SK-N-SH (cell line): ENCODE measurements around the gene ARID1B.

Experiments
- POLR2AphosphoS5 ChIP-seq: IDR thresholded peaks from 2 replicates; pipeline ENCODE4 v1.6.1; 2012; ENCODE audit warnings: low read depth, low read length
- TEAD4 ChIP-seq: IDR thresholded peaks from 2 replicates; pipeline ENCODE4 v1.4.0; 2012; ENCODE audit warnings: mild to moderate bottlenecking, borderline replicate concordance; ENCODE audit not compliant: insufficient read depth
- YY1 ChIP-seq: IDR thresholded peaks from 2 replicates; pipeline ENCODE4 v1.4.0; 2012; ENCODE audit warnings: low read depth, mild to moderate bottlenecking
- TF ChIP-seq, protein P1 (sequence below): fragments of 200-600 bp; sonication (generic); IDR thresholded peaks from 2 replicates; pipeline ENCODE4 v1.6.1; 2017; ENCODE audit warnings: antibody characterized with exemption, mild to moderate bottlenecking, moderate library complexity

DNA sequence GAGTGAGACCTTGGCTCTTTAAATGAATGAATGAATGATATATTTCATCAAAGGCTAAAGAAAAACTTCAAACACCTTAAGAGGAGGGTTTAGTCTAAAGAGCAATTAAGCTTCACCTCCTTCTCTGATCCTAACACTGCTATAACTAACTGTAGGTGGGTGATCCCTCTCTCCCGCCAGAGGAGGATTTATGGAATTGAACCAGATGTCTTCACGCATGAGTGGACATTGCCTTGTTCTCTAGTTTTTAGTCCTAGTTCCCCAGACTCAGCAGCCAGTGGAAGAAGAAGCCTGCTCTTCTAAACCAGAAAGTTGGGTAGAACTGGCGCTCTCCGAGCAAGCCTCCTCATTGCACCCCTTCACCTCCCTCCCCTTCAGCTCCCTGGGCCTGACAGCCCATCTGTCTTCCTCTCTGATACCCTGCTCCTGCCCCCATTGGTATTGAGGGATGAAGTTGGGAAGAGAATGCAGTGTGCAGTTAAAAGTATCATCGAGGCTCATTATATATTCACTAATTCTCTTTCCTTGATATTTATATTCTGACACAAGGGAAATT, 142.7 kb downstream of the ARID1B start:
- TF ChIP-seq, protein P1, sequence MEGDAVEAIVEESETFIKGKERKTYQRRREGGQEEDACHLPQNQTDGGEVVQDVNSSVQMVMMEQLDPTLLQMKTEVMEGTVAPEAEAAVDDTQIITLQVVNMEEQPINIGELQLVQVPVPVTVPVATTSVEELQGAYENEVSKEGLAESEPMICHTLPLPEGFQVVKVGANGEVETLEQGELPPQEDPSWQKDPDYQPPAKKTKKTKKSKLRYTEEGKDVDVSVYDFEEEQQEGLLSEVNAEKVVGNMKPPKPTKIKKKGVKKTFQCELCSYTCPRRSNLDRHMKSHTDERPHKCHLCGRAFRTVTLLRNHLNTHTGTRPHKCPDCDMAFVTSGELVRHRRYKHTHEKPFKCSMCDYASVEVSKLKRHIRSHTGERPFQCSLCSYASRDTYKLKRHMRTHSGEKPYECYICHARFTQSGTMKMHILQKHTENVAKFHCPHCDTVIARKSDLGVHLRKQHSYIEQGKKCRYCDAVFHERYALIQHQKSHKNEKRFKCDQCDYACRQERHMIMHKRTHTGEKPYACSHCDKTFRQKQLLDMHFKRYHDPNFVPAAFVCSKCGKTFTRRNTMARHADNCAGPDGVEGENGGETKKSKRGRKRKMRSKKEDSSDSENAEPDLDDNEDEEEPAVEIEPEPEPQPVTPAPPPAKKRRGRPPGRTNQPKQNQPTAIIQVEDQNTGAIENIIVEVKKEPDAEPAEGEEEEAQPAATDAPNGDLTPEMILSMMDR = no peak
- TF ChIP-seq YY1 = no peak
- no peak for TF ChIP-seq TEAD4
- TF ChIP-seq POLR2AphosphoS5 = no peak
